ENCODE measurements around the gene CTNND2. TPM values are rescaled to one million over a fixed set of nuclear protein-coding genes. Genes with fewer than 3 reads are reported as not detected.

The CTNND2 gene
- polyA plus RNA-seq, 1 of the 3 experiments (the other 2 are of a cell fraction) = not detected

GRCh38 chr5:11121885-11122284 is 782.4 kb downstream of the CTNND2 start:
- 1% methylated on average over 3 of the region's 3 CpGs for WGBS (ENCODE audit: low lambda C conversion rate)
- CTCF ChIA-PET = no interaction called here

More at GRCh38 chr5:11121885-11122284, 782.4 kb downstream of the CTNND2 start:
- Histone ChIP-seq H3K9me3 (no peaks in the 10 kb centered on the region), H3K4me1 (ENCODE audit: control insufficient read depth in 1 of 2, insufficient read depth in 2 of 2, low read depth in 1 of 2, low read length in 1 of 2) (no peaks in the 10 kb centered on the region), H3K4me3 (ENCODE audit: low read depth in 2 of 2, low read length in 1 of 2) (no peak overlapping the region), H4K20me1 (ENCODE audit: insufficient read depth) (no peaks in the 10 kb centered on the region), H3K4me2 (no peak overlapping the region), H3K36me3 (replicated peaks in 1 of 2; ENCODE audit: control insufficient read depth in 1 of 2, insufficient read depth in 2 of 2, low read length in 1 of 2) (no peaks in the 10 kb centered on the region), H3K9ac (no peak overlapping the region), H3K27ac (ENCODE audit: low read depth in 2 of 2, low read length in 1 of 2) (no peak overlapping the region), H3K27me3 (ENCODE audit: insufficient read depth) (peaks cover 7% of the 10 kb centered on the region; the same call in 1 of the 2 replicates), H3K79me2 (ENCODE audit: insufficient read depth) (no peaks in the 10 kb centered on the region), H2AFZ (ENCODE audit: low read depth) (no peak overlapping the region), H3K9me2 (no peaks in the 10 kb centered on the region), H3F3A (replicated peaks; ENCODE audit: insufficient read depth) (no peaks in the 10 kb centered on the region)
- POLR2A ChIA-PET = no interaction called here
- DNase-seq = no peak
- TF ChIP-seq USF2 (IDR thresholded peaks at IDR 0.05; ENCODE audit: borderline replicate concordance, low read depth, low read length) (no peak), USF1 (IDR thresholded peaks at IDR 0.05; ENCODE audit: borderline replicate concordance, low read depth) (no peak), MXI1 (IDR thresholded peaks at IDR 0.05; ENCODE audit: low read depth, low read length) (no peak), ZBTB33 (IDR thresholded peaks at IDR 0.05; ENCODE audit: borderline replicate concordance, low read depth) (no peak), TAF1 (IDR thresholded peaks at IDR 0.05; ENCODE audit: borderline replicate concordance, low read depth, low read length) (no peak), FOSL2 (IDR thresholded peaks at IDR 0.05; ENCODE audit: borderline replicate concordance, low read depth) (no peak), TEAD4 (IDR thresholded peaks at IDR 0.05; ENCODE audit: borderline replicate concordance, insufficient read depth) (no peak), YY1 (IDR thresholded peaks at IDR 0.05; ENCODE audit: low read depth) (no peak), REST (IDR thresholded peaks at IDR 0.05; ENCODE audit: low read depth, low read length) (no peak), SMC3 (IDR thresholded peaks at IDR 0.05; ENCODE audit: low read depth, low read length) (no peak), FOXJ3 (CRISPR knock-in tag; IDR thresholded peaks at IDR 0.05) (no peak), CHD2 (IDR thresholded peaks at IDR 0.05; ENCODE audit: low read length, partially characterized antibody) (no peak), RCOR1 (IDR thresholded peaks at IDR 0.05; ENCODE audit: low read length) (no peak), IRF3 (IDR thresholded peaks at IDR 0.05; ENCODE audit: low read depth, low read length) (no peak), MEF2A (IDR thresholded peaks at IDR 0.05; ENCODE audit: borderline replicate concordance, low read depth) (no peak), PBX3 (IDR thresholded peaks at IDR 0.05) (no peak)

All from SK-N-SH (cell line).